HEK293T (cell line): Measurements from ENCODE around the gene PITPNM1.
"Not testable (repeated sequence)": the region's sequence is repeated elsewhere in the genome, so short reads cannot be mapped to it uniquely, and the experiment has no call there.

Source experiments
- ELF4 ChIP-seq: fragments of 450-650 bp; IDR thresholded peaks from 2 replicates; pipeline ENCODE4 v1.6.1; 2017; ENCODE audit warnings: antibody characterized with exemption
- FOXK2 ChIP-seq: fragments of 450-650 bp; IDR thresholded peaks from 2 replicates; pipeline ENCODE4 v1.6.1; 2016; ENCODE audit warnings: mild to moderate bottlenecking
- FOXM1 ChIP-seq: fragments of 450-650 bp; IDR thresholded peaks from 2 replicates; pipeline ENCODE4 v1.6.1; 2017; ENCODE audit warnings: mild to moderate bottlenecking, borderline replicate concordance
- NFRKB ChIP-seq: fragments of 450-650 bp; IDR thresholded peaks from 2 replicates; pipeline ENCODE4 v1.6.1; 2016; ENCODE audit warnings: mild to moderate bottlenecking, moderate library complexity
- SP1 ChIP-seq: fragments of 450-650 bp; IDR thresholded peaks from 2 replicates; pipeline ENCODE4 v1.6.1; 2017
- ZNF384 ChIP-seq: fragments of 450-650 bp; IDR thresholded peaks from 2 replicates; pipeline ENCODE4 v1.6.1; 2016
- TF ChIP-seq, protein P1 (sequence below): fragments of 450-650 bp; IDR thresholded peaks from 2 replicates; pipeline ENCODE4 v1.6.1; 2016

- not testable (repeated sequence) for TF ChIP-seq FOXK2, FOXM1, ELF4, NFRKB, SP1, ZNF384
- TF ChIP-seq, protein P1, sequence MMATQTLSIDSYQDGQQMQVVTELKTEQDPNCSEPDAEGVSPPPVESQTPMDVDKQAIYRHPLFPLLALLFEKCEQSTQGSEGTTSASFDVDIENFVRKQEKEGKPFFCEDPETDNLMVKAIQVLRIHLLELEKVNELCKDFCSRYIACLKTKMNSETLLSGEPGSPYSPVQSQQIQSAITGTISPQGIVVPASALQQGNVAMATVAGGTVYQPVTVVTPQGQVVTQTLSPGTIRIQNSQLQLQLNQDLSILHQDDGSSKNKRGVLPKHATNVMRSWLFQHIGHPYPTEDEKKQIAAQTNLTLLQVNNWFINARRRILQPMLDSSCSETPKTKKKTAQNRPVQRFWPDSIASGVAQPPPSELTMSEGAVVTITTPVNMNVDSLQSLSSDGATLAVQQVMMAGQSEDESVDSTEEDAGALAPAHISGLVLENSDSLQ = not testable (repeated sequence)
Observed at GRCh38 chr11:67511558-67511957, 6.4 kb upstream of the PITPNM1 start.
